Measurements from ENCODE around the gene ARHGEF17.

Gene ARHGEF17

DNA sequence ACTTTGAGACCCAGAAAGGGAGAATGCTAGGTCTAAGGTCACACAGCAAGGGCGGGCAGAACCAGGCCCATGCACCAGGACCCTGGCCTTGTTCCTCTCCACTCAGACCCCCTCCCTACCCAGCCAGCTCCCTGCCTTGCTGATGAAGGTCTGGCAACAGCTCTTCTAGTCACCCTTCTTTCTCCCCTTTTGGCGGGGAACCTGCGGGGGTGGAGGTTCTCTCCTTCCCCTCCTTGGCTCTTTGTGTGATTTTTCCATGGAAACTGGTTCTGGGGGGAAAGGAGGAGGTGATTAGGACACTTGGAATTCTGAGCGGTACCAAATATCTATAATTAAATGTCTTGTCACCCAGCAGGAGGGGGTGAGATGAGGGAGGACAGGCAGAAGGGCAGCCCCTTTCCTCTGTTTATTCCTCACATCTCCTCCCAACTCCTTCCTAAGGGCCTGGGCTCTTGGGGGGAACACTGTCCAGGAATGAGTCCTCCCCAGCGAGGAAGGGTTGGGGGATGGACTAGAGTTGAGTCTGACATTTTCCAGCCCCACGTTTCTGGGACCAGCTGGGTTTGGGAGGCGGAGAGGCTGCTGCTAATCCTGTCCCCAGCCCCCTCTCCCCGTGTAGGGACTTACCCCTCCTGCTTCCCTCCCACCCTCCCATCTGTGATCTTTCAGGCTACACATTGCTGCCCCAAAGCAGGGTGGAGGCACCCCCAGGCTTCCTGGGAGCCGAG, 7.4 kb downstream of the ARHGEF17 start:
- no peak for DNase-seq

DNA sequence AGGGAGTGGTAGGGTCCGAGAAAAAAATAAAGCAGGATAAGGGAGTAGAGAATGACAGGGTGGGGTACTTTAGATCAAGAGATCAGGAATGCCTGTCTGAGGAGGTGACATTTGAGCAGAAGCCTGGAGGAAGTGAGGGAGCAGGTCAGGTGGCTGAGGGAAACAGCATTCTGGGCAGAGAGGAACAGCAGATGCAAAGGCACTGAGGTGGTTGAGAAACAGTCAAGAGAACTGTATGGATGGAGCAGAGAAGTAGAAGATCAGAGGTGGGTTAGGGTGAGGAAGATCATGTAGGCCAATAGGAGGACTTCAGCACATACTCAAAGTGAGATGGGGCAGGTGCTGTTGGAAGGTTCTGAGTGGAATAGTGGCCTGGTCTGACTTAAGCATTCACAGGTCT, 8.3 kb downstream of the ARHGEF17 start:
- no peak for DNase-seq

DNA sequence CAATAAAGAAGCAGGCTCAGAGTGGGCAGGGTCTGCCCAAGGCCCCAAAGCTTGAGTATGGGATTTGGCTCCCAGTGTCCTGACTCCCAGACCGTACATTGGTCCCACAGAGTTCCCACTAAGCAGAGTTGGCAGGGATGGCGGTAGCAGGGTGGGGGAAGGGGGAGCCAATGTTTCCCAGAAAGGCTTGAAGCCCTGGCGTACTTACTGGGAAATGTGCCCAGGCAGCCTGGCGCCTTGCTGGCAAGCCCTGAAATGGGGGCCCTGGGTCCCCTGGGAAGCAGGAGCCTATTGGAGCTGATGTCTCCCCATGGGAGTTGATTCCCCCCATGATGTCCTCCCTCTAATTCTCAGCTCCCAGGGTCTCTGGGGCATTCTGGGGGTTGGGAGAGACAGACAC, 9.3 kb downstream of the ARHGEF17 start:
- no peak for DNase-seq

DNA sequence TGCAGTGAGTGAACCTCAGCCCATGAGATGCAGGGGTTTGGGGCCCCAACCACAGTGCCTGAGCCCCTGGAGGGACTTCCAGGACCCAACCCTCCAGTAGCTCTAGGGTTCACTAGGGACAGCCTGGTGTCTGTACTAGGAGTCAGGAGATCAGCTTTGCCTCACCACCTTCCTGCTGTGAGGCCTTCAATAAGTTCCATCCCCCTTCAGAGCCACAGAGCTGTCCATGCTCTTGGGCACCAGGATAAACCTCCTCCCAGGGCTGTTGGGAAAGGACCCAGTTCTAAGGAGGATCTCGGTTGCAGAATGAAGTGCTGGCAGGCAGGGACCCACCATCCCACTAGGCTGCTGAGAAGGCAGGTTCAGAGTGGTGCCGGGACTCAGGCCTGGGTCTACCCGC, 9.7 kb downstream of the ARHGEF17 start:
- DNase-seq = no peak

DNA sequence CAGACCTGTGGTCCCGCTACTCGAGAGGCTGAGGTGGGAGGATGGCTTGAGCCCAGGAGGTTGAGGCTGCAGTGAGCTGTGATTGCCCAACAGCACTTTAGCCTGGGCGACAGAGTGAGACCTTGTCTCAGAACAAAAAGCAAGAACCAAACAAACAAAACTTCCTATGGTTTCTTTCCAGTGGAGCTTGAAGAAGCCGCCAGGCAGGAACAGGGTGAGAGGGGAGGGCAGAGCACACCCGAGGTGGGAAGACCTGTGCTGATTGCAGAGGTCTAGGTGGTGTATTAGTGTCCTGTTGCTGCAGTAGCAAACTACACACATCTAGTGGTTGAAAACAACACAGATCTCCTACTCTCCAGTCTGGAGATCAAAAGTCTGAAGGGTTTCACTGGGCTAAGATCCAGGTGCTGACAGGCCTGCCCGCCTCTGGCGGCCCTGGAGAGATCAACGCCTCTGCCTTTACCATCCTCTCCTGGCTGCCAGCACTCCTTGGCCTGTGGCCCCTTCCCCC, 10.5 kb downstream of the ARHGEF17 start:
- no peak for DNase-seq

DNA sequence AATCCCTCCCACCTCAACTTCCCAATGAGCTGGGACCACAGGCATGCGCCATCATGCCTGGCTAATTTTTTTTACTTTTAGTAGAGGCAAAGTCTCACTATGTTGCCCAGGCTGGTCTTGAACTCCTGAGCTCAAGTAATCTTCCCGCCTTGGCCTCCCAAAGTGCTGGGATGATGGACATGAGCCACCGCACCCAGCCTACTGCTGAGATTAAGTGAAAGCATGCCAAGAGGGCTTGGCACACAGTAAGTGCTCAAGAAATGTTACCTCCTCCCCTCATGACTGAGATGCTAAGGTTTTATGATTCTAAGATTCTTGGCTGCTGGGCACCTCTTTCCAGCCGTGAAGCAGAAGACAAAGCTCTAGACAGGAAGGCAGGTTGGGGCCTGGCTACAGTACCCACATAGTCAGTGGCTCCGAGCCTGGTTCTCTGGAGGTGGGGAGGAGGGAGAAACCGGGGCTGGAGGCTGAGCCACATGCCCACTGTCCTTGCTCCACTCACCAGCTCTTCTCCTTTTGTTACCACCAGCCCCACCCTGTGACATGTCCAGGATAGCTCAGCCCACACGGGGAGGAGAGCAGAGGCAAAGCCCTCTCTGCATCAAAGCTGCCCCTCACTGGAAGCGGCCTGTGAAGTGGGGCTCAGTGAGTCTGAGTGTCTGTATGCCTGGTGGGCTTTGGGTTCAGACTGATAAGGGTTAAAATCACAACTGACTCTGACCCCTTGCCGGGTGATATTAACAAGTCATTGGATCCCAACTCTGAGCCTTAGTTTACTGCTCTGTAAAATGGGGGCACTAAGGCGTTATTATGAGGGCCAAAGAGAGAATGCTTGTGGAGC, 12.9 kb downstream of the ARHGEF17 start:
- no peak for DNase-seq

DNA sequence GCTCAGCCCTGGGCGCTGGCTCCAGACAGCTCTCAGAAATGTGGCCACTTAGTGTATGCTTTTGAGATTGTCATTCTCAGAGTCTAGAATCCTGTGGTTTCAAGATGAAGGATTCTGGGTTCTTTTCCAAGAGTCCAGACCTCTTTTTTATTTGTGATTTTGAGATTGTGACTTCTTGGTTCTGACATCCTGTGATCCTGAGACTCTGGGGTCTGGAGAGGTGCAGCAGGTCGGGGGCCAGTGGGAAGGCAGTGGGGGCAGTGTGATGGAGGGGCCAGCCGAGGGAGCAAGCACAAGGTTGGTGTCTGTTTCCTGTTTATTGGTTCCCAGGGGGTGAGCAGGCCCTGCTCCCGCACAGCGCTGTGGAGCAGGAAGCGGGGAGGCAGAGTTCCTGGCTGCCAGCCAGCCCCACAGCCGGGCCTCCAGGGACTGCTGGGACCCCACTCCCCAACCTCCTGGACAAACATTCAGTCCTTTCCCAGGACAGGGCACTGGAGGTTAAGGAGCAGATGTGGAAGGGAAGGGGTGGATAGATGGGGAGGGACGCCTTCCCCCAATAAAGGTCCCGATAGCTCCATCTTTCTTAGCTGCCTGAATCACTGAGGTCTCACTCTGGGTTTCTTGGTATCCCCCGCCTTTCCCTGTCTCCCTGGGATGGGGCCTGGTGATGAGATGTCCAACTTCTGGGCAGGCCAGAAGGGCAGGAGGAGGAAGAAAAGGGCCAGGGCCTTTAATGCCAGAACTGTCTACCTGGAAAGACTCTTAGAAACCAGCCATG, 13.7 kb downstream of the ARHGEF17 start:
- DNase-seq = no peak

DNA sequence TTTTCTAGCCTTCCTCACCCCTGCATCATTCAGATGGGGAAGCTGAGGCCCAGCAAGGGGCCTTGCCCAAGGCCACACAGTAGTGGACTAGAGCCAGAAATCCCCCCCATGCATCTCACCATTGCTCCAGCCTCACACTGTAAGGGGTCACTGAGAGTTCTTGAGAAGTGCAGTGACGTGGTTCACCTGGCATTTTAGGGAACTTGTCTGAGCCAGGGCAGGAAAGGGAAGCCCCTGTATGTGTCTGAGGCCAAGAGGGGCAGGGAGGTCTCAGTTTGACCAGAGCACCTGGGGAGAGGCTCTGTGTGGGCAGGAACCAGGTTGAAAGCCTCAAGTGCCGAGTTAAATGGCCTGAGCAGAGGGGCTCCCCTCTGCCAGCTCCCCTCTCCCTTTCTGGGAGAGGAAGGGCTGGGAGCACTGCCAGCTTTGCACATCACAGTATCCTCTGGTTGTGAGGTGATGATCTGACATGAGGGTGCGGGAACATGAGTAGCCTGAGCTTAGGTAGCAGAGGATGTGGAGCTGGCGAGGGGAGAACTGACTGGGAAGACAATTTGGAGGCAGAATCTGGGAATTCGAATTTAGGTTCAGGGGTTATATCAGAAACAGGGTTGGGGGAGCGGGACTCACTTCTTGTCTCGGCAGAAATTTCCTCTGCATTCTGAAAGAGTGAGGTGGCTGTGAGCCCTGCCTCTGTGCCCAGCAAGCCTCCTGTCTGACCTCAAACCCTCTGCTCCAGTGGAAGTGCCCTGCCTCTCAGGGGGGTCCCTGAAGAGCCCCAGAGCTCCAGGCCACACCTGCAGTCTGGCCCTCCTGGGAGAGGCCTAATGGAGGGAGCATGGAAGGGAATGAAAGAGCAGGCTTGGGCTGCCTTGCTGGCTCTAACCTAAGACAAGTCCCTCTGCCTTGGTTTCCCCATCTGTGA, 14.6 kb downstream of the ARHGEF17 start:
- DNase-seq = no peak

DNA sequence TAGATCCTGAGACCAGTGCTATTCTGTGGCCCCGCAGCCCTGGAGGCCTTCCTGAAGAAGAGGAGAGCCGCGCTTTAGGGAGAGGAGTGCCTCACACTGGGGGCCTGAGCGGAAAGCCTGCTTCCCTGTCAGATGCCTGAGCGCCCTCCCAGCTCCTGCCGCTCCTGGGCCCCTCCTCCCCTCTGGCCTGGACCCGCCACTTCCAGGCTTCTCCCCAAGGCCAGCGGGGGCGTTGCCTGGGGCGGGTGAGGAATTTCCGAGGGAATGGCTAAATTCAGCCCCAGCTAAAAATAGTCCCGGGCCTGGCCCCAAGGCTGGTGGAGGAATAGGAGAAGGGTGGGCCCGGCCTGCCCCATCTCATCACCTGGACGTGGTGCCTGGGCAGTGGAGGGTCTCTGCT, 15.4 kb downstream of the ARHGEF17 start:
- no peak for DNase-seq

DNA sequence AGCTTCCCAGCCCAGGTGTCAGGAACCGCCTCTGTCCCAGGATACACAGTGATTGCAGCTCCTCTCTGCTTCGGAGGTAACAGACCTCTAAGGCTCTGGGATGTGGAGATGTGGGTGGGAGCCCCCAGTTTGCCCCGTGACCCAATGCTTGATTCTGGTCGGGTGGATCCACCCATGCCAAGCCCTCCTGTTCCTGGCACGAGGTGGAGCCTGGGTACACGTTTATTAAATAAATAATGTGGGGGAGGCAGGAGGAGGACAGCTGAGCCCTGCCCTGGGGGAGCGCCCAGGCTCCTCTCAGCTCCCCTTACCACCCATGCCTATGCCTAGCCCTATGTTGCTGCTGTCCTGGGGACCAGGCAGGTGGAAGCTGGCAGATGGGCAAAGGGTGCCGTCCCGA, 16.0 kb downstream of the ARHGEF17 start:
- no peak for DNase-seq

DNA sequence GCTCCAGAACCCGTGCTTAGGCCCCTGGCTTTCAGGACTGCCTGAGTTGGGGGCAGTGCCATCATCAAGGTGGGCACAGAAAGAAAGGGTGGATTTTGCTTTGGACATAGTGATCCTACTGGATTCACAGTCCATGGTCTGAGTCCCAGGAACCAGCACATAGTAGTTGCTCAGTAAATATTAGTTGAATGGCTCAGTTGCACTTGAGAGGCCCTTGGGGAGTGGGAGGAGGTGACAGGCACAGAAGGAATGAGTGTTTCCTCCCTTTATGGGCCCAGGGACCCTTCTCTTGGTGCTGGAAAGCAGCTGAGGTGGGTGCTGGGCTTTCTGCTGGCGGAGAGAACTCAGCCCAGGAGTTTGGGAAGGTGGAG, 16.6 kb downstream of the ARHGEF17 start:
- DNase-seq = no peak

DNA sequence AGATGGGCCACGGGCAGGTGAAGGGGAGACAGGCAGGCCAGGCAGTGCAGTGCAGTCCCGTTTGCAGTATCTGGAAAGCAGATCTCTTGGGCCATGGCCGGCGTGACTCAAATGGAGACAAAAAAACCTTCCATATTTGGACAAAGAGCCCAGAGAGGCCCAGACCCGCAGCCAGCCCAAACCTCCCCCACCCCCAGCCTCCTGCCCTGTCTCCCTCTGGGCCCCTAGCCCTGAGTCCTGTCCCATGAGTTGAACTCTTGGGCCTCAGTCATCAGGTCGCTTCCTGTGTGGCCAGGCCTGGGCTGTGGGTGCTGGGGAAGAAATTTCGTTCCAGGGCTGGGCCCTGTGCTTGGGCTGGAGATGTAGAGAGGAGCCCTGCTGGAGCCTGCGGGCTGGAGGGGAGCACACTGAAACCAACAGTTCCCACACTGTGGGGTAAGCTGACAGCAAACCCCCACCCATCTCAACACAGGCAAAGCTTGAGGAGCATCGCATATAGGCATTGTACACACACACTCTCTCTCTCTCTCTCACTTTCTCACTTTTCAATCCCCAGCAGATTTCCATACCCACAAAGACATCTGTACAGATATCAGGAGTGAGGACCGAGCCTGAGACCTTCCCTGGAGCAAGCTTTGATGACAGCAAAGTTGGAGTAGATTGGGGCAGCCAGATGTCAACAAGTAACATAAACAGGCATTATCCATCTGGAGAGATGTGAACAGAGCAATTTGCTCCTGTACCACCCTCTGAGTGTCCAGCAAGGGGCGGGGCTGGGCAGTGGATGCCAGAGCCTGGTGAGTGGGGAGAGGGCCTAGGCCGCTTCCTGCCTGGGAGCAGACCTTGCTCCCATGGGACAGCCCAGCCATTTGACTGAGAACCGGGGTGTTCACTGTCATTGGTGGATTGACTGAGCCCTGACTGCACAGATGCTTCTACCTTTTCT, 17.2 kb downstream of the ARHGEF17 start:
- no peak for DNase-seq

DNA sequence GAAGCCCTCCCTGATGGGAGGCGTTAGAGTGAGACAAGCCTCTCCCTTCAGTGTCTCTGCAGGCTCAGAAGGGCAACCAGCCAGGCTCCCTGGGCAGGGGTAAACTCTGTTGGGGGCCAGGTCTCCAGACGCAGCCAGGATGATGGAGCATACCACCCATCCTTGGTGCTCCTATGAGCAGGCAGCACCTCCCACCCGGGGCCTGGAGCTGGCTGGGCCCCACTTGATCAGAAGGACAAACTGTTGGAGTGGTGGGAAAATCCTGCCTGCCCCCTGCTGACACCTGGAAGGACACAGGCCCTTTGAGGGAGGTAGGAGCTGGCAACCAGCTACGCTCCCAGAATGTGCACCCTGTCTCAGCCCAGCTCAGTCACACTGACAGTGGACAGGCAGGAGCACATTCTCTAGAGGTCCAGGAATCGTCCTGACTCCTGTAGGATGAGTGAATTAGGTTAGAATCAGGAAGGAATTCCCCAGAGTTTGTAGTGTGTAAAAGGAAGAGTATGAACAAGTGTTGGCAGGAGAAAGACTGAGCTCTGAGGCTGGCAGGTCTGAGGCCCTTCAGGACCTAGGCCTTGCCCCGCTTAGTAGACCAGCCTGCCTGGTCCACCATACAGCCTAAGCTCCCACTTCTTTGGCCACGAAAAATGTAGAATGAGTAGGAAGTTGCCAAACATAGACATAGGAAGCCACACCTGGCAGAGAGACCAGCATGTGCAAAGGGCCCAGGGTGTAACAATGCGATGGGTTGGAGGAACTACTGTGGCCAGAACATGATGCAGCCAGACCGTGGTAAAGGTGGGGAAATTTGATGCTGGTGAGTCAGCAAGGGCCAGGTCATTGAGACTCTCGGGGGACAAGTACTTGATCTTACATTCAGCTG, 19.1 kb downstream of the ARHGEF17 start:
- DNase-seq = no peak

DNA sequence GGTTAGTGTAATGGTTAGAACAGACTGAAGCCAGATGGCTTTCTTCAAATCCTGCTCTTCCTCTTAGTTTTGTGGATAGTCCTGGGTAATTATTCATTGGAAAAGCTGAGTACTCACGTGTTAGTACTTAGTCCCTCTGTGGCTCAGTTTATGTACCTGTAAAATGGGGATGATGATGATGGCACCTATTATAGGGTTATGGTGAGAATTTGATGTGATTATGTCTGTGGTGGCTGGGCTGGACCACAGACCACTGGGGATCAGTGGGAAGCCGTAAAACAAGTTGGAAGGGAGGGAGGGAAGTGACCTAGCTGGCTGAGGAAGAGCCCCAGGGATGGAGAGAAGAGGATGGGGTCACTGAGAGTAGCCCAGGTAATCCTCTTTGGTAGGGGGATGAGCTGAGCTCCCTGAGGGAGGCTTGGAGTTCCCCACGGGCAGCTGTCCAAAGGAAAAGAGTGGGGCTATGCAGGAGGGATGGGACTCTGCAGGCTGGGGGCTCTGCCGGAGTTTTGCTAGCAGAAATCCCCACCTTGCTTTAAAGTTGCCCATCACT, 19.8 kb downstream of the ARHGEF17 start:
- DNase-seq = no peak

DNA sequence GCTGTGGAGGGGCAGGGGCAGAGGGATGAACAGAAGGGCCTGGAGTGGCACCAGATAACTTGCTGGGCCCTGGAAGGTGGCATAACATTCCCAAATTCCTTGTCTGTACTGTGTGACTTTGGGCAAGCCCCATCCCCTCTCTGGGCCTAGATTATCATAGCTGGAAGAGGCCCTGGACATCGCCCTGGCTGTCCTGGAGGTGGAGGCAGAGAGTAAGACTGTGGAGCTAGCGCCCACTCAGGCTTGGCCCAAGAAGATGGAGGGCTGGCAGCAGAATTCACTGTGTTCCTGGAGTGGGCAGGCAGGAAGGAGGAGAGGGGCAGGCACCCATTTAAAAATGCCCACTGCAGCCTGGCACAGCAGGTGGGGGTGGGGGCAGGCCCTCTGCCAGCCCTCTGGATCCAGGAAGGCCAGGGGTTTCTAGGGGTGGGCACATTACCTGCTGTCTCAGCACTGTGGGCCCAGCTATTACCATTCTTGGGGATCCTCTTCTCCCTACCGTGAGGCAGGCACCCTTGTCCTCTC, 22.6 kb downstream of the ARHGEF17 start:
- DNase-seq = no peak

DNA sequence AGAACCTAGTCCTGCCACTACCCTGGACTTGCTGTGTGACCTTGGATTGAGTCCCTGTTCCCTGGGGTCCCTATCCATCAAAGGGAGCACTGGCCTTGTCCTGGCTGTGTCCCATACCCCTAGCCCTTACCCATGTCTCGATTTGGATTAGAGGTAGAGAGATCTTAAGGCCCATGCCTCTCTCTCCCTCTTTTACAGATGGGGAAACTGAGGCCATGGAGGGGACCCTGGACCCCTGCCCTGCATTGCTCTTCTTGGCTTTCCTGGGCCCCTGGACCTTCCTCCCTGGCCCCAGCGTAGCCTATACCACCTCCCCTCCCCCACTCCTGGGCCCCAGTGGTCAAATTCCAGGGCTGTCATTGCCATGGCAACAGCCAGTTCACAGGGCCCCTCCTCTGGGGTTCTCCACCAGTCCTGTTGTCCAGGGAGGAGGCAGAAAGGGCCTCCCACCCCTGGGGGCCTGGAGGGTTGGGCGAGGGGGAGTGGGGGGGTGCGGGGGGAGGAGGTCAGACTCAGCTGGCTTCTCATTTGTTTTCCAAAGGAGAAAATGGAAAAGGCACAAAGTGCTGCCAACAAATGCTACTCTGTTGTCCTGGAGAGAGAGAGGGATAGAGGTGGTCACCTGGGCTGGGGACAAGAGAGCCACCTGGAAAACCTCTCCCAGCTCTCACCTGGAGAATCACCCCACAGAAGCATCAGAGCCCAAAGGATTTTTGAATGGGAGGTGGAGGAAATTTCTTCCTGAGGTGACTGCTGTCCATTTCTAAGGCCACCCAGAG, 23.3 kb downstream of the ARHGEF17 start:
- no peak for DNase-seq

DNA sequence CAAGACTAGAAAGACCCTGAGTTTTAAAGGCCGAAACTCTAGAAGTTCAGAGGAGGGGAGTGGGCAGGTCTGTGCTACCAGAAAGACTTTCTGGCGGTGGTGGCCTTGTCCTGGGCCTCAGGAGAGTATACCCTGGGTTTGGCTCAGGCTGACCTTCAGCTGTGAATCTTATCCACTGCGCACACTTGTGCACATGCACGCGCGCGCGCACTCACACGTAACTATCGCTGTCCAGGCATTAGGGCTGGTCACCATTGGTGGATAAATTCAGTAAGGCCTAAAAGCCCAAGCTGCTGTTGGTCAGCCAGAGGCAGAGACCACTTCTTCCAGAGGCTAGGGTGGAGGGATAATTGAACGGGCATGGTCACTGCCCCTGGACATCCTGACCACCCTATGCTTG, 25.1 kb downstream of the ARHGEF17 start:
- no peak for DNase-seq

DNA sequence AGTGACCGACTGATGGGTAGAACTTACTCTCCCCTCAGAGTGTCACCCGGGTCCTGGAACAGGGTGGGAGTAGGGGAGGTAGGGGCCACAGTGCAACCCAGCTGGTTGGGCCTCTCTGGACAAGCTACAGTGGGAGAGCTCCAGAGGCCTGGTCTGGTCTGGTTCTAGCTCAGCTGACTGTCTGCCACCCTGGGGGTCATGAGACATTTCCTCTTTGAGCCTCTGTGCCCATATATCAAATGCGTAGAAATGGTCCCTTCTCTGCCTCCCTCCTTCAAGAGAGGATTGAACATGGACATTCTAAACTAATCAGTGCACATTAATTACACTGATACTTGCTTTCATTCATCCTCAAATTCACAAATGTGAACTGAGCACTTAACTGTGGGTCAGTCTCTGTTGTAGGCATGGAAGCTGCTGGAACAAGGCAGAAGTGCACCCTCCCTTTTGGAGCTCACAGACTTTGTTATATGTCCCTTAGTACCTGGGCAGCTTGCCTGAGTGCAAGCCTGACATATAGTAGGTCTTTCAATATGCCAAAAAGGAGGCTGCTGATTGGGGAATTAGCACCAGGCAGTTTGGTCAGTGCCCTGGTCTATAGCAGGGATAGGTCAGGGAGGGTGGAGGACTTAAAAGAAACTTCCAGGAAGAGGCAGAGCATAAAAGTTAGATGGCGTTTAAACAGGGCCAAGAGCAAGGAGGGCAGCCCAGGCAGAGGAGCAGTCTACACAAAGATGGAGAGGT, 25.7 kb downstream of the ARHGEF17 start:
- no peak for DNase-seq
